HG03097 (cell line): ENCODE data around the gene HADHA.
"Not testable (repeated sequence)": the region's sequence is repeated elsewhere in the genome, so short reads cannot be mapped to it uniquely, and the experiment has no call there.

Experiments
- ATAC-seq: cut with Tn5 transposase; IDR thresholded peaks from one replicate; pipeline ENCODE4 v1.9.1; 2021; ENCODE audit not compliant: unreplicated experiment, low FRiP score

HADHA gene

GRCh38 chr2:26244309-26245230 is at the start of gene HADHA, which contains the start of gene HADHB:
Gene HADHA (minus strand): TSS chr2:26244632. CDS start chr2:26244596, 36 bp downstream.
Gene HADHB (plus strand): TSS chr2:26244939. CDS start chr2:26254255, 9,316 bp downstream.
- ATAC-seq = peak; percentile 69

- no peak for ATAC-seq
Observed at GRCh38 chr2:26292646-26293045, 48.2 kb upstream of the HADHA start.

- no peak for ATAC-seq
Observed at GRCh38 chr2:26290001-26290400, 45.6 kb upstream of the HADHA start.

- no peak for ATAC-seq
Observed at GRCh38 chr2:26285931-26286330, 41.5 kb upstream of the HADHA start.

- ATAC-seq = no peak
Observed at GRCh38 chr2:26284132-26284531, 39.7 kb upstream of the HADHA start.

GRCh38 chr2:26283606-26284005 is 39.2 kb upstream of the HADHA start:
- no peak for ATAC-seq

- ATAC-seq = no peak
Observed at GRCh38 chr2:26281226-26281625, 36.8 kb upstream of the HADHA start.

- ATAC-seq = no peak
Observed at GRCh38 chr2:26279886-26280285, 35.5 kb upstream of the HADHA start.

- ATAC-seq = no peak
Observed at GRCh38 chr2:26276484-26277227, 32.2 kb upstream of the HADHA start.

GRCh38 chr2:26274058-26274613 is 29.7 kb upstream of the HADHA start:
- ATAC-seq = no peak

- no peak for ATAC-seq
Observed at GRCh38 chr2:26273501-26273900, 29.1 kb upstream of the HADHA start.

- no peak for ATAC-seq
Observed at GRCh38 chr2:26270373-26270772, 25.9 kb upstream of the HADHA start.

- ATAC-seq = no peak
Observed at GRCh38 chr2:26269571-26270158, 25.2 kb upstream of the HADHA start.

GRCh38 chr2:26268670-26269385 is 24.4 kb upstream of the HADHA start:
- ATAC-seq = not testable (repeated sequence)

GRCh38 chr2:26268213-26268612 is 23.8 kb upstream of the HADHA start:
- ATAC-seq = no peak

- ATAC-seq = not testable (repeated sequence)
Observed at GRCh38 chr2:26258836-26259235, 14.4 kb upstream of the HADHA start.

- ATAC-seq = no peak
Observed at GRCh38 chr2:26255759-26256384, 11.4 kb upstream of the HADHA start.

- no peak for ATAC-seq
Observed at GRCh38 chr2:26251893-26252292, 7.5 kb upstream of the HADHA start.

- no peak for ATAC-seq
Observed at GRCh38 chr2:26249625-26250024, 5.2 kb upstream of the HADHA start.

GRCh38 chr2:26246818-26247217 is 2.4 kb upstream of the HADHA start:
- ATAC-seq = no peak
